GM18508 (cell line): ENCODE measurements around the gene FUOM.

Experiments used
- ATAC-seq: cut with Tn5 transposase; IDR thresholded peaks from one replicate; pipeline ENCODE4 v1.9.1; 2021; ENCODE audit warnings: moderate number of reproducible peaks; ENCODE audit not compliant: insufficient read depth, unreplicated experiment

The FUOM gene

GRCh38 chr10:133353988-133354605, 3.7 kb downstream of the FUOM start:
- ATAC-seq = no peak

GRCh38 chr10:133353202-133353959, 4.4 kb downstream of the FUOM start:
- ATAC-seq = no peak

GRCh38 chr10:133351408-133352318, 6.2 kb downstream of the FUOM start:
- ATAC-seq = no peak

- no peak for ATAC-seq
Observed at GRCh38 chr10:133350950-133351329, 6.9 kb downstream of the FUOM start.

GRCh38 chr10:133350283-133350949, 7.4 kb downstream of the FUOM start:
- no peak for ATAC-seq

- ATAC-seq = no peak
Observed at GRCh38 chr10:133349577-133350011, 8.2 kb downstream of the FUOM start.

- ATAC-seq = no peak
Observed at GRCh38 chr10:133349160-133349568, 8.7 kb downstream of the FUOM start.

- no peak for ATAC-seq
Observed at GRCh38 chr10:133347710-133348517, 9.9 kb downstream of the FUOM start.

GRCh38 chr10:133346413-133346812, 11.4 kb downstream of the FUOM start:
- ATAC-seq = no peak

- no peak for ATAC-seq
Observed at GRCh38 chr10:133344236-133344635, 13.6 kb downstream of the FUOM start.

GRCh38 chr10:133343558-133343957, 14.3 kb downstream of the FUOM start:
- no peak for ATAC-seq

GRCh38 chr10:133342942-133343341, 14.9 kb downstream of the FUOM start:
- ATAC-seq = no peak

GRCh38 chr10:133341983-133342382, 15.8 kb downstream of the FUOM start:
- no peak for ATAC-seq

GRCh38 chr10:133339708-133340380, 18.0 kb downstream of the FUOM start:
- no peak for ATAC-seq

- ATAC-seq = no peak
Observed at GRCh38 chr10:133338080-133339071, 19.4 kb downstream of the FUOM start.

GRCh38 chr10:133337370-133337725, 20.5 kb downstream of the FUOM start:
- no peak for ATAC-seq

GRCh38 chr10:133336577-133337369, 21.0 kb downstream of the FUOM start, which contains the start of gene CALY:
Gene CALY, minus strand, starts transcription at chr10:133336896. Its CDS starts 7,907 bp downstream, at chr10:133328989.
- ATAC-seq = no peak
